GOT3 (cell line): ENCODE results near the gene CCR7.

ENCODE experiments used
- DNase-seq: peaks from one replicate; lab custom pipeline; 2025; ENCODE audit warnings: mixed read lengths; lab: John Stamatoyannopoulos, UW

The CCR7 gene

GRCh38 chr17:40534371-40535189 is 30.7 kb downstream of the CCR7 start:
- DNase-seq = no peak

- DNase-seq = no peak
Observed at GRCh38 chr17:40533896-40534295, 31.4 kb downstream of the CCR7 start.

- no peak for DNase-seq
Observed at GRCh38 chr17:40532520-40533253, 32.6 kb downstream of the CCR7 start.

GRCh38 chr17:40531051-40531991 is 34.0 kb downstream of the CCR7 start:
- no peak for DNase-seq

- DNase-seq = no peak
Observed at GRCh38 chr17:40530531-40530994, 34.7 kb downstream of the CCR7 start.

- DNase-seq = no peak
Observed at GRCh38 chr17:40529991-40530390, 35.3 kb downstream of the CCR7 start.

- DNase-seq = no peak
Observed at GRCh38 chr17:40528692-40529417, 36.4 kb downstream of the CCR7 start.

- DNase-seq = no peak
Observed at GRCh38 chr17:40526668-40527067, 38.6 kb downstream of the CCR7 start.

- no peak for DNase-seq
Observed at GRCh38 chr17:40525294-40525693, 40.0 kb downstream of the CCR7 start.

- DNase-seq = no peak
Observed at GRCh38 chr17:40524243-40524965, 40.9 kb downstream of the CCR7 start.

- no peak for DNase-seq
Observed at GRCh38 chr17:40522961-40523310, 42.3 kb downstream of the CCR7 start.

GRCh38 chr17:40522250-40522960 is 42.9 kb downstream of the CCR7 start:
- no peak for DNase-seq

- DNase-seq = no peak
Observed at GRCh38 chr17:40520991-40521453, 44.2 kb downstream of the CCR7 start.

GRCh38 chr17:40519089-40519775 is 46.0 kb downstream of the CCR7 start:
- no peak for DNase-seq

GRCh38 chr17:40518401-40519088 is 46.7 kb downstream of the CCR7 start:
- DNase-seq = no peak

- no peak for DNase-seq
Observed at GRCh38 chr17:40517981-40518380, 47.3 kb downstream of the CCR7 start.

- no peak for DNase-seq
Observed at GRCh38 chr17:40517286-40517662, 48.0 kb downstream of the CCR7 start.

- DNase-seq = no peak
Observed at GRCh38 chr17:40516581-40517285, 48.5 kb downstream of the CCR7 start.
